Colon (tissue), 2 donors: ENCODE measurements around the gene PCGF1.

ENCODE experiments used
- FAIRE-seq: peaks from 2 replicates; lab custom pipeline; 2012; peaks lifted over from hg19 to GRCh38; lab: Jason Lieb, UNC
- donor health status: control.
- donor health status: control.

The PCGF1 gene

DNA sequence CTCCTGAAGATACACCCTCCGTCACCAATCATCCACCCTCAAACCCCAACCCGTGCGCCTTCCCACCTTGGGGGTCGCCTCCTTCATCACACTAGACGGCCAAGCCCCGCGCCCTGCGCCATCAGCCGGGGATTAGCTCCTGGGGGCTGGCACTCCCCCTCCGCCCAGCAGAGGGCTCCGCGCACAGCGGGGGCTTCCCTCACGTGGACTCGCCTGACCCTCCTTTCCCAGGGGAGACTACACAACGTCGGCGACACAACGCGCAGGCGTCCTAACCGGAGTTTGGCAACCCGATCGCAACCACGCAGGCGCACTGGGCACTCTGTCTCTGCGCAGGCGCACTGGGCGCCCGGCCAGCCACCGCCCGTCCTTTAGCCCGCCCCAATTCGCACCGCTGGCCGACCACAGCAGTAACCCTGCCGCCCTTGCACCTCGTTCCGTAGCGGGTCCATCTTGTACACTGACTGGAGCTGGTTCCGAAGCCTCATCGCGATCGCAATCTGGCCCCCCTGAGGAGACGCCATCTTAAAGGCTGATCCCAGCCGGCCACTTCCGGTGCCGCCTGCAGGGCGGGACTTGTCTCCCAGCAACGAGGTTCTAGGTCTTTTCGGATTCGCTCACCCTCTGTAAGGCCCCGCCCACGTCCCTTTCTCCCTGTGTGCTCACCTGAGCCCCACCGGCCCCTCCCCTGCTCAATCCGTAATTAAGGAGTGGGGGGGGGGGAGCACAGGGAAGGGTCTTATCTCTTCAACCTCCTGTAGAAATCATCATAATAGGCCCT is at the start of gene PCGF1:
Gene PCGF1 (minus strand): TSS at position 551 of the 781 bp plus-strand sequence. CDS start 27 bp downstream, at position 524.
- FAIRE-seq: no peak

DNA sequence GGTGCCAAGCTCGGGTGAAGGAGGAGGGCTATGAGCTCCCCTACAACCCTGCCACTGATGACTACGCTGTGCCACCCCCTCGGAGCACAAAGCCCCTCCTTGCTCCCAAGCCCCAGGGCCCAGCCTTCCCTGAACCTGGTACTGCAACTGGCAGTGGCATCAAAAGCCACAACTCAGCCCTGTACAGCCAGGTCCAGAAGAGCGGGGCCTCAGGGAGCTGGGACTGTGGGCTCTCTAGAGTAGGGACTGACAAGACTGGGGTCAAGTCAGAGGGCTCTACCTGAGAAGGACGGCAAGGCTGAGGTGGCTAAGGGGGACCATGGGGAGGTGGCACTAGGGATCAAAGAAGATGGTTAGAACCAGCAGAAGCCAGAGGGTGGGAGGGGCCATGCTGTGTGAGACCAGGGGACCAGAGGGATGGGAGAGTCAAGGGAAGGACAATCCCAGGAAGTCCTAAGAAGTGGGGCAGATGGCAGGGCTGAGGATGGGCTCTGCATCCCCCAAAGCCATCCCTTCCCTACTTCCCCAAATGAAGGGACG is 49.4 kb upstream of the PCGF1 start:
- FAIRE-seq: no peak

DNA sequence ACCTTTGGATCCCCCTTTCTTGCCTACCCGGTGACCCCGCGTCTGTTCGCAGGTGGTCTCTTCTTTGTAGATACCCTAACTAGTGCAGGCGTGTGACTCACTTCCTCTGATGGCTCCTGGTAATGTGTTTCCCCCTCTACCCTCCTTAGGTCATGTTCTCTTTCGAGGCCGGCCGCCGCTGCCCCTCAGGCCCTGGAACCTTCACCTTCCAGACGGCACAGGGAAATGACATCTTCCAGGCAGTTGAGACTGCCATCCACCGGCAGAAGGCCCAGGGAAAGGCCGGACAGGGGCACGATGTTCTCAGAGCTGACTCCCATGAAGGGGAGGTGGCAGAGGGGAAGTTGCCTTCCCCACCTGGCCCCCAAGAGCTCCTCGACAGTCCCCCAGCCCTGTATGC is 48.7 kb upstream of the PCGF1 start:
- no peak for FAIRE-seq

DNA sequence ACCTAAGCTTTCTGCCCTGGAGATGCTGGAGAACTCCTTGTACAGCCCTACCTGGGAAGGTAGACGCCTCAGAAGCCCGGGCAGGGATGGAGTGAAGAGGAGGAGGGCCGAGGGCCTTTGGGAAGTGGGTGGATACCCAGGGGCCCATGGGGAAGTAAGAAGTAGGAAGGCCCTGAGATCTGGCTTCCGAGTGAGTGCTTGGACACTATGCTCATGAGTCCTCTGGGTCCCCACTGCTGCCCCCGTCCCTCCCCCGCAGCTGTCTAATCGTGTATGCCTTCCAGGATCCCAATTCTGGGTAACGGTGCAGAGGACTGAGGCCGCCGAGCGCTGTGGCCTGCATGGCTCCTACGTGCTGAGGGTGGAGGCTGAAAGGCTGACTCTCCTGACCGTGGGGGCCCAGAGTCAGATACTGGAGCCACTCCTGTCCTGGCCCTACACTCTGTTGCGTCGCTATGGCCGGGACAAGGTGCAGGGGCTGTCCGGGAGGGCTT is 48.2 kb upstream of the PCGF1 start:
- FAIRE-seq: no peak

DNA sequence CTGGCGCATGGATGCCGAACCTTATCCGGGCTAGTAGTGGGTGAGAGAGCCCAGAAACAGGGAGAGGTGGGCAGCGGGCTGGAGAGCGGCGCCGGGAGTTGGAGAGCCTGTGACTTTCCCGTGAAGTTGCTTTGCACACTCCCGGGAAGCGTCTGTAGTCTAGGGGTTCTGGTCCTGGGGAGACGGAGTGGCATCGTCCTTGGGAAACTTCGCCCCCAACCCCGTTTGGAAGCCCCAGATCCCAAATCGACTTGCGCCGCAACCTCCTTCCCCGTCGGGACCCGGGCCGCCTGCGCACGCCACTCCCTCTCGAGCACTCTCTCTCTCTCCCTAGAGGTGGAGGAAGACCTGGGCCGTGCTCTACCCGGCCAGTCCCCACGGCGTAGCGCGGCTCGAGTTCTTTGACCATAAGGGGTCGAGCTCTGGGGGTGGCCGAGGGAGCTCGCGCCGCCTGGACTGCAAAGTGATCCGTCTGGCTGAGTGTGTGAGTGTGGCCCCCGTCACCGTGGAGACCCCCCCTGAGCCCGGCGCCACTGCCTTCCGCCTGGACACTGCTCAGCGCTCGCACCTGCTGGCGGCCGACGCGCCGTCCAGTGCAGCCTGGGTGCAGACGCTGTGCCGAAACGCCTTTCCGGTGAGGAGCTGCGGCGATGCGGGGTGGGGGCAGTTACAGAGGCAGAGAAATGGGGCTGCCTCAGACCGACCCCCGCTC is 47.5 kb upstream of the PCGF1 start:
- FAIRE-seq: no peak

DNA sequence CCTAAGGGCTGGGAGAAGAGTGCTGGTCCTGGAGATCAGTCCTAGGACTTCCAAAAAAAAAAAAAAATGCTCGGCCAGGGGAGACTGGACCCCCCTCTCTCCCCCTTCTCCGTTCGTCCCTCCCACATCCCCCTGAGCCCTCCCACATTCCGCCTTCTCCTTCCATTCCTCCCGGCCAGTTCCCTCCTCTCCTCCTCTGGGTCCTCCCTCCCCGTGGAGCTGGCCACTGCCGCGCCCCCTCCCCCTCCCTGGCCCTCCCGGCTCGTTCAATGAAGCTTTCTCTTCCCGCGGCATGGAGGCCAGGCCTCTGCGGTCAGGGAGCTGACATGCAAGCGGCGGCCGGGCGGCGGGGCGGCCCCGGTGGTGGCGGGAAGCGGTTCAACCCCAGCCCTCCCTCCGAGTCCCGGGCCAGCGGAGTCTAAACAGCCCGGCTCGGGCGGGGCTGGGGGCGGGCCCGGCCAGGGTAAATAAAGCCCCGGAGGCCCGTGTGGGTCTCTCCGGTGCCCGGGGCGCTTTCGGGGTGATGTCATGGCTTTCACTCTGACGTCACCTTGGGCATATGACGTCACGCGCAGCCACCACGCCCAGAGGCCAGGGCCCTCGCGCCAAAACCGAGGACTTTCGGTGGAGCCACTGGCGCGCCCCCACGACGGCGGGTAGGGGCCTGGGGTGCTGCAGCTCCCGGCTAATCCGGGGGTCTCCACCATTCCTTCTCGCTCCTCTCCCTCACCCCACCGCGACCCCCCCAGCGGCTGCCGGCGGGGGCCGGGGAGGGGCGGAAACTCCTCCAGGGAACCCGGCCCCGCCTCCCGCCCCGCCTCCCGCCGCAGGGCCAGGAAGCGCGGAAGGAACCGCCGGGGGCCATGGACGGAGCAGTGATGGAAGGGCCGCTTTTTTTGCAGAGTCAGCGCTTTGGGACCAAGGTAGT is 46.7 kb upstream of the PCGF1 start, which contains the start of the genes DOK1 and LOXL3:
Gene DOK1 (plus strand): TSS at position 829 of the 928 bp plus-strand sequence. CDS start 35 bp downstream, at position 864.
Gene LOXL3 (minus strand): TSS at position 51 of the 928 bp plus-strand sequence. CDS start 1,308 bp downstream, outside the sequence.
- no peak for FAIRE-seq

DNA sequence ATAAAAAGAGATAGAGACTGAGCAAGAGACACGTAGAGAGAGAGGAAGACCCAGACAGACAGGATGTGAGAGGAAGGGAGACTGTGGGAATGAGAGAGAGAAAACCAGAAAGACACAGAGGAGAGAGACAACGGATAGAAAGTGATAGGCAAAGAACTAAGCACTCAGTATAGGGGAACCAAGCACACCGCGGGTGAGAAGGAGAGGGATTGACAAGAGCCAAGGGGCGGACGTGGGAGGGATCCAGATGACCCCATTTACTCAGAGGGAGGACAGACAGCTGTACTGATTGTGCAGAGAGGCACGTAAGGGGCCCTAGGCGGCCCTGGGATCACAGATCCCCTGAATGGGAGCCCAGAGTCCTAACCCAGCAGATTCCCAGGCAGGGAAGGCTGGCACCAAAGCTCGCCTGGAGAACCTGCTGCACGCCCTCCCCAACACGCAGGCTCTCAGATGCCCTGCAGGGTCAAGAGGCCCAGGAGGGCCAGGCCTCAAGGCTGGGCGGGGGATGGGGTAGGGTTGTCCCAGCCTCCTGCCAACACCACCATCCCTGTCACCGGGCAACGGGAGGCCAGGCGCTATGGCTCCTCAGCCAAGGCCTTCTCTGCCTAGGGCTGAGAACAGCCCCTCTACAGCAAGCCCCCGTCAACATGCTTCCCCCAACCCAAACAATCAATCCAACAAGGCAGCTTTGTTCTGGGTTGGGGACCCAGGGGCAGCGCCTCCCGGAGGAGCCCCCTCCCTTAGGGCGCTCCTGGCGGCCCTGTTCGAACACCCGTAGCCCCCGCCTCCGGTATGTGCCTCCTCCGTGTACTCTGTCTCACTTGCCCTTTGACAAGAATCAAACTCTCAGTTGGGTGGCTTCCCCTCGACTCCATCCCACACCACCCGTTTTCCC is 45.7 kb upstream of the PCGF1 start:
- no peak for FAIRE-seq

DNA sequence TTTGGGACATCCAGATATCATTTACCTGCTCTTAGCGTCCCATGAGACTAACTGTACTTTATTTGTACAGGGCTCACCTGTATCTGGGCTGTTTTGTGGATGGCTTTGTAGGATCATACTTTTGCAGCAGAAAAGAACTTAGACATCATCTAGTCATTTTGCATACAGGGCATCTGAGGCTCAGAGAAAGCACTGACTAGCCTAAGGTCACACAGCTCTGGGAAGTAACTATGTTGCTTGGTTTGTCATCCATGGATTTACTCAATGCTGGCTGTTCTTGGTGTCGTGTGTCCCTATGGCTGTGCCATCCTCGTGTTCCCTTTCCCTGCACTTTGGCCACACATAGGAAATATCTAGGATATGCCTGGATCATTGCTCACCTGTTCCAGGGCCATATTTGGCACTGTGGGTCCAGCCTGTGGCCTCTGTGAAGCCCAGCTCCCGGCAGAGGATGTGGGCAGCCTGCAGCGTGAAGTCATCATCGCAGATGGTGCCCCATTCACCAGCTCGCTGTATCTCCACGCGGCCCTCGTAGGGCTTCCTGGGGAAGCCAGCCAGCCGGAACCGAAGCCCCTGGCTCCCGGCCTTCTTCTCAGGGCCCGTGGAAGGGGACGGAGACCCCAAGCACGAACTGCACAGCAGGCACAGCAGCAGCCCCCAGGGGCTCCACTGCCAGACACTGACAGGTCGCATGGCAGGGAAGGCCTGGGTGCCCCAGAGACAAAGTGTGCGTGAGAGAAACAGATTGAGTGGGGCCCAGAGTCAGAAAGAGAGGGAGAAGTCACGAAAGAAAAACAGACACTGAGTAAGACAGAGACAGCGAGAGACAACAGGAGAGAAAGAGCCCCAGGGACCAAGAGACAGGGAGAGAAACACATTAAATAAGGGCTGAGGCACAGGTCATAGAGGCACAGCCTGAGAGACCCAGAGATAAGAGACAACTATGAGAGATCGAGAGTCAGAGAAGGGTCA is 44.7 kb upstream of the PCGF1 start:
- FAIRE-seq: no peak

DNA sequence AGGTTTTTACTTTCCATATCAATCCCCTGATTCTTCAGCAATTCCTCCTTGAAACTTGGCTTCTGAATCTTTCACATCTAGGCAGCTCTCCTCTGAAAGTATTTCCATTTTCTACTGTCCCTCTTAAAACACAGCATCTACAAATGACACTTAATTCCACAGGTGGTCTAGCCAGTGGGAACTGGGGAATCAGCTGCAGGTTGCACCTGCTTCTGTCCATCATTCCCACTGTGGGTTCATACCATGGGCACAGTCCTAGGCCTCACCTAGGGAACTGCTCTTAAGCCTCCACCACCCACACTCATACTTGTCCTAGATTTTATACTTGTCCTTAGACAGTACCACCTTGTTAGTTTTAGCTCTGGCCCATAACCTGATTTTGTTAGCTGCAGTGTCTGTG is 44.0 kb upstream of the PCGF1 start:
- FAIRE-seq: no peak

DNA sequence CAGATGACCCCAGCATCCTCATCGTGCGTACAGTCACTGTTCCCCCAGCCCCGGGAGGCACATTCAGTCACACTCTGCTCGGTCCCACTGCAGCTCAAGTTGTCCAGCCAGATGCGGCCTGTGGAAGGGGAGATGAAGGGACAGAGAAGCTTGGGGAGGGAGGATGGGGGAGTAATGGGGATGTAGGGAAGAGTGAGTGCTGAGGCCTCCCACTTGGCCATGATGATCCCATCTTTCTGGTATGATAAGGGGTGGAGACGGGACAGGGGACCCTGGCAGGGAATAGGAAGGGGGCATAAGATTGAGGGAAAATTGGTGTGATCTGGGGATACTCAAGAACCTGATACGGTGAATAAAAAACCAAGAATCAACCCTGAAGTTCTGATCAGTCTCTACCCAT is 42.7 kb upstream of the PCGF1 start:
- no peak for FAIRE-seq

DNA sequence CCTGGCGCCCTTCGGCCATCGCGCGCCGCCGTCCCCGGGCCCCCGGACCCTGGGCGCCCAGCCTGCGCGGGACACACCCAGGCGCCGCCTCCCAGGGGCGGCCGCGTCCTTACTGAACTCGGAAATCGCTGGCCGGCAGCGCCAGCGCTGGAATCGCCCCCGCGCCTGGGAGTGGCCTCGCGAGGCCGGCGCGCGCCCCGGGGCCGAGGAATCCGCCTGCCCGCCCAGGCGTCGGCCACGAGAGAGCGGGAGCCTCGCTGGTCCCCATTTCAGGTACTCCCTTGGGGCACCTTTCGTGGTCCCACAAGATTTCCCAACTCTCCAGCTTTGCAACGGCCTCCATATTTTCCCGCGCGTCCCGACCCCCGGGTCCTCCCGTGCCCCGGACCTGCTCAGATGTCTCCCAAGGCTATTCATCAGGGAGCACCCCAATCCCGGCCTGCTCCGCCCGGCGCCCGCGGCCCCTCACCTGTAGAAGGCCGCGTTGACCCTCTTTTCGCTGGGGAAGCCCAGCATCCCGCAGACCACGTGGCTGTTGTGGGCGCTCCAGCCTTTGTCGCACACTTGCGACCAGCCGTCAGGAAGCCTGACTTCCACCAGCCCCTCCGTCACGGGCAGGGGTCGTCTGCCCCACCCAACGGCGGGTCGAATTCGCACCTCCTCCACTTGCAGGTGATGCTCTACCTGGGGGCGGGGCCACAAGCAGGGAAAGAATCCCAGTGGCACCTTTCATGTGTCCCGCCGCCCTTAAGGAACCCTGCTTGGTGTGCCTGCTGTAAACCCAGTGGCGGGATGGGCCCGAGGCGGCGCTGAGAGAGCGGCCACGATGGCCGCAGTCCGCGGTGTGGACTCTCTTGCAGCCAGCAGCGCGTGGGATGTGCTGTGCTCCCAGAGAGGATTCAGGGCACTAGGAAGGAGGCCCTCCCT is 41.7 kb upstream of the PCGF1 start:
- no peak for FAIRE-seq

DNA sequence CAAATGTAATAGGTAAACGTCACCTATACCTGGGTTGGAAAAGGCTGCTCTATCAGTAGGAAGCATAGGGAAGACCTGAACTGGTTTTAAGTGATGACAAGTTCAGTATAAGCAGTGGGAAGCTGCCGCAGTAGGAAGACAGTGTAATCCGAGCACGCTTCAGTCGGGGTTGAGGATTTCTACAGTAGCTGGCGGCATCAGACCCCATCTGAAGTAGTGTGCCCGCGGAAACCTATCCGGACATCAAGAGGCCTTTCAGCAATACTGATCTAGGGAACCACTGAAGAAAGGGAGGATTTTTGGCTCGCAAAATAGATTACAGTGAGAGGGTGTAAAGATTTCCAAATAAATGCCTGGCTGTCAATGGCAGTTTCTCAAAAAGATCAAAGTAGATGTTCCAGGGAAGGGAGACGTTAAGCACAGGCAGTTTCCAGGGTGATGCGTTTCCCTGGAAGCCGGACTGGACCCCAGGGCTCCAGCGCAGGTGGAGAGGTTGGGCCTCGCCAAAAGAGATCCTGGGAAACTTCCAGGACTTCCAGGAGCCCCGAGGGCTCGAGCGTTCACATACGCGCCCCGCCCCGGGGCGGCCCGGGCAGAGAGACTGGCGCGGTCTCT is 40.9 kb upstream of the PCGF1 start:
- FAIRE-seq: no peak

DNA sequence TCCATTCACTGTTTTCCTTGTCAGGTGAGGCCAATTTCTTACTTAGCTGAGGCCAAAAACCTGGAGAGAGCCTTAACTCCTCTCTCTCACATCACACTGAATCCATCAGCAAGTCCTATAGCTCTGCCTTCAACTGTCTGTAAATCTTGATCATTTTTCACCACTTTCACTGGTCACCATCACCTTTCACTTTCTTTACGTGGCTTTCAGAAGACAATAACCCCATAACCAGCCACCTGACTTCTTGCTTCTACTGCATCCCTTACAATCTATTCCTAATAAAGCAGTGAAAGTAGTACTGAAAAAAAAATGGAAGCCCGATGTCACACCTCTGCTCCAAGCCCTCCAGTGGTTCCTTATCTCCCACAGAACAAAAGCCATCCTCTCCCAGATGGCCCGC is 38.5 kb upstream of the PCGF1 start:
- FAIRE-seq: no peak

DNA sequence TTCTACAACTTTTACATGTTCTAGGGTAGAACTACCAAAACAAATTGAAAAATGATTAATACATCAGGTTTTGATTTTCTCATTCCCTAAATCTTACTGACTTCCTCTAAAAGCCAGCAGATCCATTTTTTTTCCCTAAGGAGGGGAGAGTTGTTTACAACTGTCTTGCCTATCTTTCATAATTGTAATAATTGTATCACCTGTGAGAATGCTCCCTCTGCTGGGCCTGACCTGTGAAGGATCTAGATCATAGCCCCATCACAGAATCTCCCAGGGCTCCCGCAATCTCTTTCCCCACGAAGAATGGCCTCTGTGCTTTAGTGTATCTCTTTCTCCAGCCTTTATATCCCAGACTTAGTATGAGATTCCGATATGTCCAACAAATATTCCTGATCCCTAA is 37.1 kb upstream of the PCGF1 start:
- FAIRE-seq: no peak

DNA sequence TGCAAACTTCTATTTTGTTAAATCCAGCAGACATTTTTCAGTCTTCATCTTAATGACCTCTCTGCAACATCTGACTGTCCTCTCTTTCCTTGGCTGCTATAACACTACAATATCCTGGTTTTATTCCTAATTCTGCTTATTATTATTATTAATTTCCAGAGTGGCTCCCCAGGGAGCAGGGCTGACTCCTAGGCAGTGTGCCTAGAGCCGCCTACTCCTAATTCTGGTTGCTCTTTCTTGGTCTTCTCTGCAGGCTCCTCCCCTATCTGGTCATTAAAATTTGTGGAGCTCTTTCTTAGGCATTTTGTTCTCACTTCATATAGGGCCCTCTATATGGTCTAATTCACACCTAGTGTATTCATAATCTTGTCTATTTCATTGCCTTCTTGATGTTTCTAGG is 35.5 kb upstream of the PCGF1 start:
- FAIRE-seq: no peak

DNA sequence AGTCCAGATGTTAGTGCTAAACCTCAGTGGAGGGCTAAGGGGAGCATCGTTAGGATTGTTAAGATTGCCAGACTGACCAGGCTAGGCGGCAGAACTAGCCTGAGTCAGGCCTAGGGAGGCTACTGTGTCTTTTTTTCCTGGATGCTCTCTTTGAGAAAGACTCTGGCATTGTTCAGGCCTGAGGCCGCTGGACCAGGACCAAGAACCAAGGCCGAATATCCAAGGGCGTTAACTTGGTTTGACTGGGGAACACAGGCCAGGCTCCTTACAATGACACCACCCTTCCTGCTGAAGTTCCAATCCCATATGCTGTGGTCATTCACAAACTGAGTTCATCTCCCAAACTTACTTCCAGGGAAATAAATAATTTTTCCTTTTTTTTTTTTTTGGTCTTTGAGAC is 32.8 kb upstream of the PCGF1 start:
- FAIRE-seq: no peak

DNA sequence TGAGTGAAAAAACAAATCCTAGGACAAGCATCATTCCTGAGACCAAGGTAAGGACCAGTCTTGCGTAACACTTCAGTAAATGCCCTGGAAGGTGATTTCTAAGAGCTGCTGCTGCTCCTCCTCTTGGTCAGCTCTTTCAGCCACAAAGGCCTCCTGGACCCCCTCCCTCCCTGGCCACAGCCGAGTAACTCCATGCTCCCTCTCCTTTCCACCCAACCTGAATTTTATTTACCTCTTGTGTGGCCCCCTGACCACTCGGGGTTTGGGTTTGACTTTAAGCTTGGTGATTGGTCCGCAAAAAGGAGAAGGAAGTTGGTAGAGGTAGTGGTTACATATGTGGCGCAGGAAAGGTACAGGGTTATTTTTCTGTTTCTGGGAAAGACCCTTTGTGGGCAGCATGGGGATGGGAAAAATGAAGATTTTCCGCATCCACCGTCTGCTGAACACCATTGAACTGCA is 31.4 kb upstream of the PCGF1 start:
- FAIRE-seq: no peak

DNA sequence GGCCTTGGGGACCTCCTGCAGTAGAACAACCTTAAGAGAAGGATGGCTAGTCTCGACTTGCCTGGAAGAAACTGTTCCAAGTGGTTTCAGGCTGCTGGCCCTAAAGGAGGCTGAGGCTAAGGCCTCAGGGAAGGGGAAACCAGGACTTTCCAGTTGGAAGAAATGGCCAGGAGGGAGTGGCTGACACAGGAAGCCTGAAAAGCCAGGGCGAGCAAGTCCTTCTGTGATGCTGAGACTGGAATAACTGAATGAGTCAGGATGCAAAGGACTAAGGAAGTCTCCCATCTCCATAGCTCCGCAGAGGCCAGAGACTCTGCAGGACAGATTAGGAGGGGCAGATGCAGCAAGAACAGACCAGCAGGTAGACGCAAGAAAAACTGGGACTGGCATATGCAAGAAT is 29.6 kb upstream of the PCGF1 start:
- no peak for FAIRE-seq
